Left ventricle myocardium inferior (tissue), 1 donor: Measurements from ENCODE around the gene BTG4. TPM values are rescaled to one million over a fixed set of nuclear protein-coding genes. Genes with fewer than 3 reads are reported as not detected.

ENCODE experiments used
- DNase-seq: peaks from one replicate; pipeline ENCODE4 v3.0.0-alpha.2; 2020
- H3K27ac ChIP-seq: fragments of 200-600 bp; replicated peaks from 2 replicates; pipeline ENCODE4 v1.8.0; 2021
- H3K27me3 ChIP-seq: fragments of 200-600 bp; 2 replicates; pipeline ENCODE4 v1.8.0; 2021; ENCODE audit warnings: low read depth
- H3K36me3 ChIP-seq: fragments of 200-600 bp; 2 replicates; pipeline ENCODE4 v1.8.0; 2021
- H3K4me1 ChIP-seq: fragments of 200-600 bp; 2 replicates; pipeline ENCODE4 v1.8.0; 2021
- H3K4me3 ChIP-seq: fragments of 200-600 bp; 2 replicates; pipeline ENCODE4 v1.8.0; 2021; ENCODE audit warnings: mild to moderate bottlenecking, moderate library complexity
- H3K9me3 ChIP-seq: fragments of 200-600 bp; replicated peaks from 2 replicates; pipeline ENCODE4 v1.8.0; 2021
- CTCF ChIP-seq: fragments of 200-600 bp; IDR thresholded peaks from 2 replicates; pipeline ENCODE4 v1.8.0; 2021; ENCODE audit warnings: antibody characterized with exemption, mild to moderate bottlenecking, borderline replicate concordance
- intact Hi-C: fragments of 100-400 bp; cut with micrococcal nuclease; formaldehyde crosslinking; loops from one replicate; pipeline ENCODE4 v1.11.0; 2022
- total RNA-seq: library from RNA; stranded (reverse); fragmentation: NEBNext Ultra II Directional; extraction: Animal tissue kit (Norgen Biotek cat#: 25700); gene quantifications from one replicate; pipeline ENCODE4 v1.2.1, GENCODE V29; 2021
- donor health status: DM: no; HTN: yes; CAD: no; lungs with severe emphysema.

The BTG4 gene
- total RNA-seq, 1 donor from 2014 or later, result not detected

GRCh38 chr11:111494040-111494439, 18.1 kb downstream of the BTG4 start:
- peaks cover 6% of the 10 kb centered on the region for H3K27me3 ChIP-seq
- H3K4me3 ChIP-seq, result no peak overlapping the region
- intact Hi-C loops, result no loop called here
- TF ChIP-seq CTCF, result no peak
- H3K4me1 ChIP-seq, result no peaks in the 10 kb centered on the region
- H3K36me3 ChIP-seq, result no peaks in the 10 kb centered on the region
- no peak overlapping the region for H3K27ac ChIP-seq
- no peak for DNase-seq
- H3K9me3 ChIP-seq, result no peaks in the 10 kb centered on the region

- no peak for TF ChIP-seq CTCF
- Histone ChIP-seq H3K36me3 (no peaks in the 10 kb centered on the region), H3K27me3 (peaks cover 6% of the 10 kb centered on the region), H3K4me1 (no peaks in the 10 kb centered on the region), H3K27ac (no peak overlapping the region), H3K9me3 (peaks cover 27% of the 10 kb centered on the region), H3K4me3 (no peak overlapping the region)
- intact Hi-C loops, result no loop called here
- DNase-seq, result no peak
Observed at GRCh38 chr11:111490496-111490895, 21.7 kb downstream of the BTG4 start.

- Histone ChIP-seq H3K27me3 (no peaks in the 10 kb centered on the region), H3K4me3 (no peak overlapping the region), H3K9me3 (peaks cover 59% of the 10 kb centered on the region), H3K27ac (no peak overlapping the region), H3K4me1 (no peaks in the 10 kb centered on the region), H3K36me3 (no peaks in the 10 kb centered on the region)
- intact Hi-C loops, result no loop called here
- no peak for TF ChIP-seq CTCF
- DNase-seq, result no peak
Observed at GRCh38 chr11:111483431-111483830, 28.8 kb downstream of the BTG4 start.

GRCh38 chr11:111479666-111480065, 32.5 kb downstream of the BTG4 start:
- H3K9me3 ChIP-seq, result peaks cover 31% of the 10 kb centered on the region
- TF ChIP-seq CTCF, result no peak
- H3K4me3 ChIP-seq, result no peak overlapping the region
- intact Hi-C loops, result no loop called here
- no peak overlapping the region for H3K27ac ChIP-seq
- no peaks in the 10 kb centered on the region for H3K36me3 ChIP-seq
- DNase-seq, result no peak
- H3K4me1 ChIP-seq, result no peaks in the 10 kb centered on the region
- H3K27me3 ChIP-seq, result no peaks in the 10 kb centered on the region

- H3K4me3 ChIP-seq, result no peak overlapping the region
- peaks cover 14% of the 10 kb centered on the region for H3K9me3 ChIP-seq
- no peaks in the 10 kb centered on the region for H3K4me1 ChIP-seq
- TF ChIP-seq CTCF, result no peak
- no peak for DNase-seq
- H3K27me3 ChIP-seq, result no peaks in the 10 kb centered on the region
- no peaks in the 10 kb centered on the region for H3K36me3 ChIP-seq
- H3K27ac ChIP-seq, result no peak overlapping the region
- intact Hi-C loops, result no loop called here
Observed at GRCh38 chr11:111477898-111478297, 34.3 kb downstream of the BTG4 start.

GRCh38 chr11:111476956-111477355, 35.2 kb downstream of the BTG4 start:
- no peak for TF ChIP-seq CTCF
- DNase-seq, result no peak
- H3K27ac ChIP-seq, result no peak overlapping the region
- H3K4me1 ChIP-seq, result no peaks in the 10 kb centered on the region
- no peak overlapping the region for H3K4me3 ChIP-seq
- no peaks in the 10 kb centered on the region for H3K36me3 ChIP-seq
- H3K27me3 ChIP-seq, result no peaks in the 10 kb centered on the region
- intact Hi-C loops, result no loop called here
- H3K9me3 ChIP-seq, result peaks cover 4% of the 10 kb centered on the region
